H1 (cell line): ENCODE results near the gene IFNGR1. TPM values are rescaled to one million over a fixed set of nuclear protein-coding genes. Genes with fewer than 3 reads are reported as not detected.

Source experiments
- polyA plus RNA-seq, 7 experiments: library from polyadenylated mRNA; depleted of rRNA in 3 of 7; stranded (reverse) in 5 of 7; unstranded in 2 of 7; fragments of >200 nt in 5 of 7; fragments of 200-250 nt in 2 of 7; gene quantifications; 1 replicate in 5 of 7; 2 replicates in 1 of 7; 4 replicates in 1 of 7; pipeline versions ENCODE4 v1.2.1 to v1.2.3, GENCODE V29; 2011 to 2013; ENCODE audit warnings: missing spikeins in 2 of 7, mixed read lengths in 2 of 7
- total RNA-seq: library from RNA; stranded (reverse); fragmentation: NEBNext Ultra II Directional; extraction: Animal tissue kit (Norgen Biotek cat#: 25700); gene quantifications from 2 replicates; pipeline ENCODE4 v1.2.1, GENCODE V29; 2021
- TF ChIP-seq, protein P1 (sequence below): IDR thresholded peaks from 2 replicates; pipeline ENCODE4 v1.6.1; 2011; ENCODE audit warnings: low read length, improper control_type of control experiment
- TF ChIP-seq, protein P2 (sequence below): IDR thresholded peaks from 2 replicates; pipeline ENCODE4 v1.6.1; 2011; ENCODE audit warnings: low read depth, mild to moderate bottlenecking, low read length; ENCODE audit not compliant: insufficient read depth

IFNGR1 gene
- total and polyA plus RNA-seq, 2 of the 8 experiments (the other 6 are each of a cell fraction or from before 2014, with no cell fraction given): 9.7 to 20.9 TPM

DNA sequence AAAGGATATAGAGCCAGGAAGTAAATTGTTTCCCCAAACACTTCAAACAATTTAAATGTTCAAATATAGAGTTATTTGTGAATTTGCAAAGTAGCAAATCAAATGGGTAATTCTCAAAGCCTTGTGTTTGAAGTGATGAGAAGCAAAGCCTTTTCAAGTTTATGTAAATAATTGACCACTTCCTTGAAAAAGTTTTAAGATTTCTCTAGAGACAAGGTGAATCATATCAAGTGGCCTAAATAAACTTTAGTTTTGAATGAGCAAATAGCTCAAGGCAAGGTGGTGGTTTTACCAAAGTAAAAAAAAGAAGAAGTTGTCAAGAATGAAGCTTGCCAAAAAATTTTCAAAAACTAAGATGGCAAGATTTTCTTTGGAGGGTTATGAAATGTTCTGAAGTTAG lies 42.6 kb upstream of the IFNGR1 start (continued):
- TF ChIP-seq, protein P1, sequence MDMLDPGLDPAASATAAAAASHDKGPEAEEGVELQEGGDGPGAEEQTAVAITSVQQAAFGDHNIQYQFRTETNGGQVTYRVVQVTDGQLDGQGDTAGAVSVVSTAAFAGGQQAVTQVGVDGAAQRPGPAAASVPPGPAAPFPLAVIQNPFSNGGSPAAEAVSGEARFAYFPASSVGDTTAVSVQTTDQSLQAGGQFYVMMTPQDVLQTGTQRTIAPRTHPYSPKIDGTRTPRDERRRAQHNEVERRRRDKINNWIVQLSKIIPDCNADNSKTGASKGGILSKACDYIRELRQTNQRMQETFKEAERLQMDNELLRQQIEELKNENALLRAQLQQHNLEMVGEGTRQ: no peak
- TF ChIP-seq, protein P2, sequence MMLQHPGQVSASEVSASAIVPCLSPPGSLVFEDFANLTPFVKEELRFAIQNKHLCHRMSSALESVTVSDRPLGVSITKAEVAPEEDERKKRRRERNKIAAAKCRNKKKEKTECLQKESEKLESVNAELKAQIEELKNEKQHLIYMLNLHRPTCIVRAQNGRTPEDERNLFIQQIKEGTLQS: no peak
